Ureter (tissue), 1 donor: Measurements from ENCODE around the gene RASSF1. TPM values are rescaled to one million over a fixed set of nuclear protein-coding genes. Genes with fewer than 3 reads are reported as not detected.
"Not testable (repeated sequence)": the region's sequence is repeated elsewhere in the genome, so short reads cannot be mapped to it uniquely, and the experiment has no call there.

Source experiments
- DNase-seq: peaks from one replicate; pipeline ENCODE4 v3.0.0-alpha.2; 2020; ENCODE audit warnings: low spot score
- total RNA-seq: library from RNA; stranded (reverse); gene quantifications from one replicate; pipeline ENCODE4 v1.2.4, GENCODE V29; 2023
- donor health status: DM: yes; HTN: yes; CAD: no.

Gene RASSF1
- total RNA-seq, 1 donor from 2014 or later: 21.2 TPM

DNA sequence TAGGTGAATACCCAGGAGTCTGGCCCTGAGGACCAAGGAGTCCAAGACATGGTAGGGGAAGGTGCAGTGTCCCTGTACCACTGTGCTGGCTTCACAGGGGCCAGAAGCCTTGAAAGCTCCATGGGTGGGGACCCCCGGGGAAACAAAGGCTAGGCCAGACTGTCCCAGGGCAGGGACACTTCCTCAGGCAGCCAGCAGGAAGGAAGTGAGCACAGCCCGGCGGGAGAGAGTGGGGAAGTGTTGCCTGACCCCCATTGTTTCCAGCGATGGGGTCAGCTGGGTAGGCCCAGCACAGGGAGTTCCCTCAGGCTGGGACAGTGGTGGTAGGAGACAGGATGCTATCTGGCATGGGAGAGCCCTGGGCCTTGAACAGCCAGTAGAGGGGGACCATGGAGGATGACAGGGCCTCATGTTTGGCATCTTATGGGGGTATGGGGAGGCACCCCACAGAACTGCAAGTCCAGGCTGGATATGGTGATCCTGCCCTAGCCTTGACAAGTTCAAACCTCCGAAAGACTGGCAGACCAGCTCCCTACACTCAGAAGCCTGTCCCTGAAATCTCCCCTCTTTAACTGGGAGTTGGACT, 16.9 kb downstream of the RASSF1 start:
- DNase-seq: no peak

DNA sequence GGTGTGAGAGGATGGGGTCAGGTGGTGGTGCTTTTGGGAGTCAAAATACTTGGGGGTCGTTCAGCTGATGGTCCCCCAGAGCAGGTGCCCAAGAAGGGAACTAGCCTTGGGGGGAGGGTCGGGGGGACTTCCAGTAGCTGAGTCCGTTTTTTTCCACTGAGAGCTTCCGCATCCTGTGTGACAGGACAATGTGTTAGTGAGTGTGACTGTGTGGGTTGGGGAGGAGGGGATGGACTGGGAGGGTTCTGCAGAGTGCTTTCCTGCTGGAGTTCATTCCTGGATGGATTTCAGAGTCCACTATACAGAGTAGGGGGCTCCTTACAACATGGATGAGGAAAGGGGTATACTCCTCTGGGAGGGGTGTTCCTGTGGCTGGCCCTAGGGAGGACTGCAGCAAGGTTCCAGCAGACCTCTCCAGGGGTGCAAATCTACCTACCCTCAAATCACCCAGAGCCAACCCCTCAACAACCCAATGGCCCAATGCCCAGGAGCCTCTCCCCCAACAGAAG, 17.5 kb downstream of the RASSF1 start:
- no peak for DNase-seq

DNA sequence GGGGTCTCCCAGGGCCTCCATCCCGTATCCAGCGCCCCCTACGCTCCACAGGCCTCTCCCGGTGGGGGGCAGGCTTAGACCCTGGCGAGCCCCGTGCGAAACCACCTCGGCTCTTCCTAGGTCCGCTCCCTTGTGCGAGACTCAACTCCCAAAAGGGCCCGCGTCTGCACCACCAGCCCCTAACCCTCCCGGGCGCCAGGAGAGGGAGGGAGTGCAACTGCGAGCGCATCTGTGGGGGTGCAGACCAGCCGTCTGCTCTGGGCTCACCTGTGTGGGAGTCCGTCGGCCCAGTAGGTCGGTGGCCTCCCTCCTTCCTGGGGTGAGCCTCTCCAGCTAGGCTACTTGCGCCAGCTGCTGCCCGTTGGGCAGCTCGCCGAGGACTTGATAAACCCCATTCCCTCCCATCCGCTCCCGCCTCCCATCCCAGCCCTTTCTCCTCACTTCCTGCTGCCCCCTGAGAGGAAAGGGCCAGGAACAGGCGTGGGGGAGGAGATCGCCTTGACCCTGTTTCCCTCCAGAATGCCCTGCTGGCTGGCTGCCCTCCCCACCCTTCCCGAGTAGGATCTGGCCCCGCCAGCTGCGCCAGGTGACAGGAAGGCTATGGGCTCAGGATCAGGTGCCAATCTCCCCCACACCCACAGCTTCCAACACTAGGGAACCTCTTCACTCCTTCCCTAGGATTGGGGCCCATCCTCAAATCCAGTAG, 18.1 kb downstream of the RASSF1 start, which contains the start of gene HYAL2:
Gene HYAL2 (minus strand): TSS at position 360 of the 706 bp plus-strand sequence. CDS start 2,256 bp downstream, outside the sequence.
- DNase-seq: no peak

DNA sequence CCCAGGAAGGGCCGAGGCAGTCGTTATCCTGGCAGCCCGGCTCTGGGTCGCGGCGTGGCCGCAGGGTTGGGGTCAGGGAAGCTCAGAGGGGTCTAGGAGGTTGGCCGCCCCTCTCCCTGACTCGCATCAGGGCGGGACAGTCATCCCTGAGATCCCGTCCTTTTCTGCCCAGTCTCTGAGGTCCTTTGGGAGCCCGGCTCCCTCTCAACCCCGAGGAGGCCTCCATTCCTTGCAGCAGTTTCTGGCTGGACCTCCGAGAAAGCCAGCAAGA, 18.6 kb downstream of the RASSF1 start:
- no peak for DNase-seq

DNA sequence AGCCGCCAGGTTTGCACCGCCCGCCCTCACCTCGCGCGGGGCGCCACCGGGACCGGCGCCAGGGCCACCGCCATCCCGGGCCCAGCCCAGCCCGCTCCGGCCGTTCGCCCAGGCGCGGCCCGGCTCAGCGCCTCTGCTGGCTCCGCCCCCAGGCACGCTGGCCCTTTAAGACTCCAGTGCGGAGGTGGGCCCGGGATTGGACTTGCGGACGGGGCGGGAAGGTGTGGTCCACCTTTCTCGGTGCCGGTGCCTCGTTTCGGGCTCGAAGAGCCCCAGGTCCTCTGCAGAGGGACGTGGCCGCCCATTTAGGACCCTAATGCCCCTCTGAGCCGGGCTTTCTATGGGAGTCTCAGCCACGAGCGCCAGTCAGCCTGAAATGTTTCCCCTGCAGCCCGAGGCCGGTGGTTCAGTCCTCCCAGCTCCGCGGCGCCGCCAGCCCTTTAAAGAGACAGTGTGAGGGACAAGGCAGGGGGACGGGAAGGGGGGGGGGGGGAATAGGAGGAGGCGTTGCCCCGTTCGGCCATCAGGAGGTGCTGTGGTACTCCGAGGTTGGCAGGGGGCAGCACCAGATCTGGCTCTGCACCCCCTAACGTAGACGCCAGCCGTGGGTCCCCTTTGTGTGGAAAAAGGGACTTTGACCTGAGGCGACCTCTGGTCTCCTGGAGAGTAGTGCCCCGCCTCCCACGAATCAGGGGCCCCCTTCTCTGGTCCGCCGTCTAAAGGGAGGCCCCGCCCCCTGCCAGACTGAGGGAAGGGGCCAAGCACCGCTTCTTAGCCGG, 19.1 kb downstream of the RASSF1 start:
- DNase-seq: peak; percentile 88

DNA sequence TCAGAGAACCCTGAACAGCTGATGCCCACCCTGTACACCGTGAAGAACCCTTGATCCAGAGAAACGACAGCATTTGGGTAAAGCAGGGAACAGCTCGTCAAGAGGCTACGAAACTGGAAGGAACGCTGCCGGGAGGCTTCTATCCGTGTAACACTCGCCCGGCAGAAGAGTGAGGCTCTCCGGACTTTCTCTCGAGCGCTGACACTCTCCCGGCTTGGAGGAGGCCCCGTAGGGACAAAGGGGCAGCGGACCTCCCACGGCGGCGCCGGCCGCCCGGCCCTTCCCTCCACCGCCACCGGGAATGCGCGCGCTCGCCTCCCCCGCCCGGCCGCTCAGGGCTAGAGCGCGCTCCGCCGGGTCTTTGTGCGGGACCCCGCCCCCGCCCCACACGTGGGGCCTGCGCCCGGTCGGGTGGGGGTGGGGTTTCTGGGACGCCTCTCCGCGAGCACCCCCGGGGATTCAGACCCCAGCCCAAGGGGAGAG, 19.7 kb downstream of the RASSF1 start:
- DNase-seq: peak; percentile 73

DNA sequence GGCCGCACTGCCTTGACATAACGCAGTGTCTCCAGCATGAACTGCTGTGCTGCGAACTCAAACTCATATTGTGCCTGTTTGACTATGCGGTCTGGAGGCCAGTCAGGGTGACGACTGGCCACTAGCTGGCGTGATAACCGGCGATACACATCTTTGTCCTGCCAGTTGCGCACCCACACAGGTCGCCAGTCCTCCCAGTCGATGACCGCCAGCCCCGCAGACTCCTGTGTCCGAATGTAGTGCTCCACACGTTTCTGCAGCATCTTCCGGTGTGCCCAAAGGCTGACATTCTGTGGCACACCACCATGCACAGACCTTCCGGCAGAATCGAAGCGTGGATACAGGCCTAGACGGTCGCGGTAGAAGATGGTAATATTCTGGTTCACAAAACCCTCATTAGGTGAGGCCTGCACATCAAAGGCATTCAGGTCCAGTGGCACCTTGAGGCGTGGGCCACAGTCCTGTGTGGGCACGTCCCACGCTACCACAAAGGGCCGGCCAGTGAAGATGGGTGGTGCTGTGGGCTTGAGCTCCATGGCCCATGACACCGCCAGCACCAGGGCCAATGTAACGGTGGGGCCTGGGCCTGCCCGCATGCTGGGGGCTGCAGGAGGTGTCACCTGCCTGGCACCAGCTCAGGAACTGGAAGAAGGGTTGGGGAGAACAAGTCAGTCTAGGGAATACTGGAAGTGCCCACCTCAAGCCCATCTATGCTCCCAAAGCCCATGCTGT, 20.6 kb downstream of the RASSF1 start:
- DNase-seq: no peak

DNA sequence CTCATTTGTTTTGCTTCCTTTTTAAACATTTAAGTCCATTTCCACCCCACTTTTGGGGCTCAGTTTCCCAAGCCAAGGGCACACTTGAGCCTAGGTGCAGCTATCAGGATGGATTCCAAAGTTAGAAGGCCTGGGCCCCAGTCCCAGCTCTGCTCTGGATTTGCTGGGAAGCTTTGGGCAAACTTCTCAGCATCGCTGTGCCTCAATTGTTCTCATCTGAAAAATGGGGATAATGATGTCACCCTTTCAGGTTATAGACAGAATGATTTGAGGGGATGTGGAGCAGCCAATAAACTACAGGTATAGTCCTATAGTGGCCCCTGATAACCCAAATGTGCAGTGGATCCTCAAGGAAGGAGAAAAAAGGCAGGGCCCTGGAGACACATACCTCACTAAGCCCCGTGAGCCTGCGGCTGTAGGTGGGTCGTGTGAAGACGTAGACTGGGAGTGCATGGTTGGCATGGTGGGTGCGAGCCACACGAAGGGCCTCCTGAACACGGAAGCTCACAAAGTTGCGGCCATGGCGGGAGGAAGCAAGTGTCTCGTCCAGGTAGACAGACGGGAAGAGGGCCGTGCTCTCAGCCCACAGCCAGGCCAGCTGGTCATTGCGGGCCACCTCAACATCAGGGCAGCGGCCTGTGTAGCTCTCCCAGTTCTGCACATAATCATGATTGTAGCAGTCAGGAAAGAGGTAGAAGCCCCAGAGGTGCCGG, 21.3 kb downstream of the RASSF1 start:
- DNase-seq: no peak

DNA sequence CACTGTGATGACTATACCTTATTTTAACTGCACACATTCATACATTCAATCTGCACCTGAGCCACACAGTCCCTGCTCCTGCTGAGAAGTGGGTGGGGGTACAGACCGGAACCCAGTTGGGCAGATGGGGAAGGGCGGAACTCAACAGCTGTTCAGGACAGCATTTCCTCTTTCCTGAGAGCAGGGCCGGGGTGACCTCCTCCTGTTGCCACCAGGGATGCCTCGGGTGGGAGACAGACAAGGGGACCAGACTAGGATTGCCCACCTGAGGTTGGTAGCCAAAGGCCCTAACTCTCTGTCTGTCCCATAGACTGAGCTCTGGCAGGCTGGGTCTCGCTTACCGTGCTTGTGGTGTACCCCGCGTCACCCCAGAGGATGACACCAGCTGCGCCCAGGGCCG, 22.0 kb downstream of the RASSF1 start:
- no peak for DNase-seq

DNA sequence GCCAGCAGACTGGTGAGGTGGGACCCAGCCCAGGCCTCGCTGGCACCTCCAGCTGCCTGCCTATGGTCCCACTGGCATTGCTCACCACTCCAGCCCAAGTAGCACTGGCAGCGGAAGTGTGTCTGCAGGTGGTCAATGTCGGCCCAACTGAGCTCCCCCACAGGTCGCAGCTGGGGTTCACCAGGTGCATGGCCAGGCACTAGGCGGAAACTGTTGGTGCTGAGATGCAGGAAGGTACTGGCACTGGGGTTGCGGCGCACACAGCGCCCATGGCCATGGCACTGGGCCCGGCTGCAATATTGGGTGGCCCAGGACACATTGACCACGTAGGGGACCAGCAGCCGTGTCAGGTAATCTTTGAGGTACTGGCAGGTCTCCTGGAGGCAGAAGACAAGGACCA, 22.5 kb downstream of the RASSF1 start:
- no peak for DNase-seq

DNA sequence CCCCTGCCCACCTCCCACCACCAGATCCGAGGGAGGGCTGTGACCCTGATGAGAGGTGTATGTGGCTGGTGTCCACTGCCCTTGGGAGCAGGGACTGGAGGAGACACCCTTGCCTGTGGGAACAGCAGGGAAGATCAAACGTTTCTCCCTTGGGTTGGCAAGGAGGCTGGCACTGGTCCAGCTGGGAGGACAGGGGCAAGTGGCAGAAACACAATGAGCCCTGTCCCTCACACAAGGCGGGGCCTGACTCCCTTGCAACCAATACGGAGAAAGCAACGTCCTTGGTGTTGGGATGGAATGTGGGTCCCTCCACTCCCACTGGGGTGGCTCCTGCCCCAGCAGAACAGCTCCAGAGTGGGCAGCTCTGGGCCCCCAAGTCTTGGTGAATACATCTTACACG, 23.3 kb downstream of the RASSF1 start:
- no peak for DNase-seq

DNA sequence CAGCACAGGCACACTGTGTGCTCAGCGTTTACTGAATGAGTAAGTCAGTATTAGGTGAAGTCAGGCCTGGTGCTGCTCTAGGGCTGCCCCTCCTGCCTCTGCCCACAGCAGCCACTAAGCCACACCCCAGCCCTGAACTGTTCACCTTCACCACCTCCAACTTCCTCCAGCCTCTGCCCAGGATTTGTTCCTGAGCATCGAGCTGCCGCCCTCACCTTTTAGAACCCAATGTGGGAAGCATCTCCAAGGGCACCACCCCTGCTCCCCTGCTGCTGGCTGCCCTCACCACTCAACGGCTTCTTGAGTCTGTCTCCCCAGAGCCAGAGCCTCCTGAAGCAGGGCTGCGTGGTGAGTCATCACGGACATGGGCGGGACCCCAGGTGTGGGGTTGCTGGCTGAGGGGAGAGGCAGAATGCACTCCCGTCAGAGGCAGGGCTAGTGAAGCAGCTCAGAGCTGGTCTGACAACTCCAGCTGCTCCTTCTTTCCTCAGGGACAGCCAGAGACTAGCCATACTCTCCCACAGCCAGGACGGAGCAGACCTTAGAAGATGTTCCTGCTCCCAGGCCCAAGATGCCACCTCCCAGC, 23.9 kb downstream of the RASSF1 start:
- DNase-seq: peak; percentile 87

DNA sequence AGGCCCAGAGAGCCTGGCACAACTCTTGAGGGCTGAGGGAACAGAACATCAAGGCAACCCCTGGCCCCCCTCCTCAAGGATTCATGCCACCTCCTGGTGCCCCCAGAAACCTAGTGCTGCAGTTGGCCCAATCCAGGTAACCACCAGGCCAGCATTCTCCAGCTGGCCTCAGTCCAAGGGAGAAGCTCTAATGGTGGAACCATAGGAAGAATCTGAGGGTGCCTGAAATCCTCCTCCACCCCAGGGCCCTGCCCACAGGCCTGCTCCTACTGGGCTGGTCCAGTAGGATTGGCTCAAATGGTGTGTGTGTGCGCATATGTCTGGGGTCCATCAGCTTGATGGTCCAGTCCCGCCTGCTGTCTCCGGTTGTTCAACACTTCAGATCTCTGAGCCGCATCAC, 25.8 kb downstream of the RASSF1 start:
- DNase-seq: no peak

DNA sequence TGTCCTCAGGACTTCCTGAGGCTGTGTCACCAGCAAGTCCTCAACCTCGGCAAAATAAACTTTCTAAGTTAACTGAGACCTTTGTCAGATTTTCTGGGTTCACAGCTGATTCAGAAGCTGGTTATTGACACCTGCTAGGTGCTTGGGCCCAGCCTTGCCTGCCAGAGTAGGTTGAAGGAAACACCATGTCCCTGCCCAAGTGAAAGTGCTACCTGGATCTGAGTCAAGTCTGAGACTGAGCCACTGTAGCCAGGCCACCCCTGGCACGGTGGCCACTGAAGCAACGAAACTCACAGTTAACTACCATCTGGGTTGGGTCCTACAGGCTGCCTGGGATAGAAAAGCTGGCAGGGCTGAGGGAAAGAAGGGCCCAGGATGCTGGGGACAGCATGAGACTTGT, 26.3 kb downstream of the RASSF1 start:
- no peak for DNase-seq

DNA sequence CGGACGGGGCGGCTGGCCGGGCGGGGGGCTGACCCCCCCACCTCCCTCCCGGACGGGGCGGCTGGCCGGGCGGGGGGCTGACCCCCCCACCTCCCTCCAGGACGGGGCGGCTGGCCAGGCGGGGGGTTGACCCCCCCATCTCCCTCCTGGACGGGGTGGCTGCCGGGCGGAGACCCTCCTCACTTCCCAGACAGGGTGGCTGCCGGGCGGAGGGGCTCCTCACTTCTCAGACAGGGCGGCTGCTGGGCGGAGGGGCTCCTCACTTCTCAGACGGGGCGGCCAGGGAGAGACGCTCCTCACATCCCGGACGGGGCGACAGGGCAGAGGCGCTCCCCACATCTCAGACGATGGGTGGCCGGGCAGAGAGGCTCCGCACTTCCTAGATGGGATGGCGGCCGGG, 28.6 kb downstream of the RASSF1 start:
- not testable (repeated sequence) for DNase-seq

DNA sequence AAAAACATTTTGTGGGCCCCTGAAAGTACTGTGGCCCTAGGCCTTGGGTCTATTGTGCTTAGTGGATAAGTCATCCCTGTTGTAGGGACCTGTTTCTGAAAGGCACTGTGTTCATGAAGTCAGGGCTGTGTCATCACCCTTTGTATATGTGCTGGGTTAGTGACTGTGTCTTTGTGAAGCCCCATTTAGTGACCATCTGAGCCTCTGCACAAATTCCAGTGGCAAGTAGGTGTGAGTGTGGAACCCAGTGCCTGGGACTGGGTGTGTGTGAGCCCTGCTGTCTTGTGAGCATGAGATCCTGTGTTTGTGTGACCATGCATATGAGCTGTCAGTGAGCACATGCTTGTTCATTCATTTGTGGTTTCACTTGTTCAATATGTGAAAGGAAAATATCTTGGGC, 36.0 kb downstream of the RASSF1 start:
- DNase-seq: no peak

DNA sequence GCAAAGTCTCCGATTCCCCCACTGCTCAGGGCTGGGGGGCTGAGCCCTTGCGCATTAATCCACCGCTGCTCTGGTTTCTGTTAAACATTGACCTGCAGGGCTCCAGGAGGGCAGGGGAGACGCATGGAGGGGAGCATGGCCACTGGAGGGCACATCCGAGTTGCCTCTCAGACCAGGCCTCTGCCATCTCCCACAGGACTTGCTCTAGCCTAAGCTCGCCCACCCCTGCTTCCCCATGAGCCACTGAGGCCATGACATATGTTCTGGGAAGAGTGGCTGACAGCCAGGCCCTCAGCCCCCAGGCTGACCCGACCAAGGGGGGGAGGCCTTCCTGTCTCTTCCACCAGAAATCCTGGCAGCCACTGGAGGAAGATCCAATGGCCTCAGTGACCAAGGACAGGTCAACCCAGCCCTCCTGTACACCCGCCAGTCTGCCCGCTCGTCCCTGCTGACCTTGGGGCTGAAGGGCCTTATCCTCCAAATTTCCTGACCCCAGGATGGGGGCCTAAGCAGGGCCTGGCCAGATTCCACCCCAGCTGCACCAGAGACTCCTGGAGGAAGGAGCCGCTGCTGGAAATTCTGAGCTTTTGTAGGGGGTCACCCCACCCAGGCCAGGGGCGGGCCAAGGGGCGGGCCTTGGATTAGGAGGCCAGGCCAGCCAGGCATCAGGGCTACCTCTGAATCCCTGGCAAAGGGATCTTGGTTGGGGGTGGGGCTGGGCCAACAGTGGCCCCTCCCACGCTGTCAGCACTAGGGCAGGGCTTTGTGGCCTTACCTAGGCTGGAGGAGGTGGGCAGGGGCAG, 37.4 kb downstream of the RASSF1 start, which contains the start of gene HYAL1:
Gene HYAL1 (minus strand): TSS at position 562 of the 803 bp plus-strand sequence. CDS start 618 bp downstream, outside the sequence.
- no peak for DNase-seq

DNA sequence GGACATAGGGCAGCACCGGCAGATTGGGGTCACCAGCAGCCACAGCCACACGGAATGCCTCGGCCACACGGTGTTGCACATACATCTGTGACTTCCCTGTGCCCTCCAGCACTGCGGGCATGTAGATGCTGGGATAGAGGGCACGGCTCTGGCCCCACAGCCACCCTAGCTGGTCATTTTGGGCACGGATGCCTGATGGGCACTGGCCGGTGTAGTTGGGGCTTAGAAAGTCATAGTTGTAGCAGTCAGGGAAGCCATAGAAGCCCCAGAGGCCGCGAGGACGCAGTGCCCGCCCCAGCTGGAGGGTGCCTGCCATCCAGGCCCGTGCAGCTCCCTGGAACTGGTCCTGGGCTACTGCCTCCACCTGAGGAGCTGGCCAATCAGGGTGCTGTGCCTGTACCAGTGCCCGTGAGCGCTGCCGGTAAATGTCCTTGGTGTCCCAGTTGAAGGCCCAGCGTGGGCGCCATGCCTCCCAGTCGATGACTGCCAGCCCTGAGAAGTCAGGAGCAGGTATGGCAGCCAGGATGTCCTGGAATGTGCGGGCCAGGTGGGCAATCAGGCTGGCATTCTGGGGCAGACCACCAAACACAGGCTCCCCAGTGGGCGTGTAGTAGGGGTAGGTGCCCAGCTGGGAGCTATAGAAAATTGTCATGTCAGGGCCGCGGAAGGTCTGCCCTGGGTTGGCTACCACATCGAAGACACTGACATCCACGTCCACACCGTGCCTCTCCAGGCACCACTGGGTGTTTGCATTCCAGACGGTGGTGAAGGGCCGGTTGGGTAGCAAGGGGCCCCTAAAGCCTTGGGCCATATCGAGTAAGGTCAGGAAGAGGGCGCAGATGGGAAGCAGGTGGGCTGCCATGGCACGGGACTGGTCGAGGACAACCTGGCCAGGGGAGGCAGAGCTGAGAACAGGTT, 38.3 kb downstream of the RASSF1 start:
- no peak for DNase-seq

DNA sequence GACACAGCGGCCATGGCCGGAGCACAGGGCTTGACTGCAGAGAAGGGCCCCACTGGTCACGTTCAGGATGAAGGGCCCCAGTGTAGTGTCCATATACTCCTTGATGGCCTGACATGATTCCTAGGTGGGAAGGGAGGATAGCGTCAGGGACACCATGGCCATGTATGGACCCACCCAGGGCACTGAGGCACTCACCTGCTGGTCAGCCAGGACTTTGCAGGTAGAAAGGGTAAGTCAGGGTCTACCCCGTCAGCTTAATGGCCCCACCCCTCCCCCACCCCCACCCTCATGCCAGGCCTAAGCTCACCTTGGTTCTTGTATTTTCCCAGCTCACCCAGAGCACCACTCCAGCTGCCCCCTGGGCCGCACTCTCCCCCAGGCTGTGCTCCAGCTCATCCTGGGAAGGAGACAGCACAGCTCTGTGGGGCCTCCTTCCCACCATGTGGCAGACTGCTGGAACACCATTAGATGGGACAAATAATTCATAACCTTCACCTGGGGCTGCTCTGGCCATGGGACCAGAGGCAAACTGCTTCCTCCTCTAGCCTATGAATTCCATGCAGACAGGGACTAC, 39.9 kb downstream of the RASSF1 start:
- DNase-seq: no peak
